Cardiac septum (tissue), 1 donor: ENCODE data around the gene MAEA. TPM values are rescaled to one million over a fixed set of nuclear protein-coding genes. Genes with fewer than 3 reads are reported as not detected.
"Not testable (repeated sequence)": the region's sequence is repeated elsewhere in the genome, so short reads cannot be mapped to it uniquely, and the experiment has no call there.

Source experiments
- DNase-seq: peaks from one replicate; pipeline ENCODE4 v3.0.0-alpha.2; 2020; ENCODE audit warnings: low spot score
- intact Hi-C: fragments of 100-400 bp; cut with DNase I; formaldehyde crosslinking; loops from one replicate; pipeline ENCODE4 v1.14.0; 2022
- total RNA-seq: library from RNA; stranded (reverse); fragmentation: NEBNext Ultra II Directional; extraction: Animal tissue kit (Norgen Biotek cat#: 25700); gene quantifications from one replicate; pipeline ENCODE4 v1.2.1, GENCODE V29; 2021
- donor health status: DM: no; HTN: no; CAD: no.

The MAEA gene
- total RNA-seq, 1 donor from 2014 or later: 55.2 TPM

DNA sequence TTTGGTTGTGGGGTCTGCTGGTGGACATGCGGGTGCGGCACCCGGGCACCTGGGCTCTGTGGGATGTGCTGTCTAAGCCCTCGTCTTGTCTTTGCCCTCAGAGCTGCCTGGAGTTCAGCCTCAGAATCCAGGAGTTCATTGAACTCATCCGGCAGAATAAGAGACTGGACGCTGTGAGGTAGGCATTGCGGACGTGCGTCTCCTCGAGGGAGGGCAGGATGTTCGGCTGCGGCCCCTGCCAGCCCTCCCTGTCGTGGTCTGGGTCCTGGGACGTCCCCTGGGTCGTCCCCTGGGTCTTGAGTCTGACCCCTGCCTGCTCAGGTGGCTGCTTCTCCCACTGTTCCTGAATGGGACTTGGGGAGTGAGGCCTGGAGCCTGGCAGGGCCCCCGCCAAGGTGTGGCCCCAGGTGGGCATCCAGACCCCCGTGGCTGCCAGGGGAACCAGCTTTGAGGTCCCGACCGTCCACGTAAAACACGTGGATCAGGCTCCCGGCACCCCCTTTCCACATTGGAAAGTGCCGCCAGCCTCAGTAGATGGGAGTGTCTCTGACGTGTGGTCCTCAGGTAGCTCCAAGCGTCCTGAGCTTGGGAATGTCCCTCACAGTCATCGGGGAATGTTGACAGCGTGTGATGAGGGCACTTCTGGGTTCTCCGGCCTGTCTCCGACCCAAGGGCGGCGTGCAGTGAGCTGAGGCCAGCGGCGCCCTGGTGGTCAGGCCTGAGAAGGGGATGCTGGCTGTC, 38.0 kb downstream of the MAEA start:
- intact Hi-C loops: no loop called here
- DNase-seq: no peak

DNA sequence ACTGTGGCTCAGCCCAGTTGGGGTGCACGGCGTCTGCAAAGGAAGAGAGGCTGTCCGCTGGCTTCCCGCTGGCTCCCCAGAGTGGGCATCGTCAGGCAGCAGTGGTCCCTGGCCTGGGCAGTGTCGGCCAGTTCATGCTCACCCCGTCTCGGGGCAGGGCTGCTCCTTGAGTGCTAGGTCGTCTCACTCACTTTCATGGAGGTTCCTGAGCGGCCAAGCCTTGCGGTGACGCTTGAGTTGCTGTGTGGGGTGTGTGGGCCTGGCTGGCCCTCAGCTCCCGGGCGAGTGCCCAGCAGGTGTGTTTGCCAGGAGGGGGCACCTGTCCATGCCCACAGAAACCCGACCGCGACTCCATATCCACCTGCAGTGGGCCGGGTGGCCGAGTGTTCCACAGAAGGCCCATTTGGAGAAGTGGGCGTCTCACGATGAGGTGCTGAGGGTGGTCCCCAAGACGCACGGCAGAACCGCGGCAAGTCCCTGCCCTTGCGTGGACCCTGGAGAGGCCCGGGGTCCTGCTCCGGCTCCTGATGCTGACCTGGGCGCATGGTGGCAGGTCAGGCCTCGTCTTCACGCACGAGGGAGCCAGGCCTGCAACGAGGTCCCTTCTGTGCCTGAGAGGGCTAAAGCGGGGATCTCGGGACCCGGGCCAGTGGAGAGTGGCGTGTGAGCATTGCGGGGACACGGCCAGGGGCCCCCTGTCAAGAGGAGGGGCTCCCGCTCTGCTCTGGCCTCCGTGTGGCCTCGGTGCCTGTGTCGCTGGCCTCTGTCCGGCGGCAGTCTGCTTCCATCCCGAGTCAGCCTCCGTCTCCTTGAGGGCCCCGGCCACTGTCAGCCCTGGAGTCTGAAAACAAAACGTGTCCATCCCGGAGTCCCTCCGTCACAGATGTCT, 38.8 kb downstream of the MAEA start:
- intact Hi-C loops: no loop called here
- DNase-seq: no peak

DNA sequence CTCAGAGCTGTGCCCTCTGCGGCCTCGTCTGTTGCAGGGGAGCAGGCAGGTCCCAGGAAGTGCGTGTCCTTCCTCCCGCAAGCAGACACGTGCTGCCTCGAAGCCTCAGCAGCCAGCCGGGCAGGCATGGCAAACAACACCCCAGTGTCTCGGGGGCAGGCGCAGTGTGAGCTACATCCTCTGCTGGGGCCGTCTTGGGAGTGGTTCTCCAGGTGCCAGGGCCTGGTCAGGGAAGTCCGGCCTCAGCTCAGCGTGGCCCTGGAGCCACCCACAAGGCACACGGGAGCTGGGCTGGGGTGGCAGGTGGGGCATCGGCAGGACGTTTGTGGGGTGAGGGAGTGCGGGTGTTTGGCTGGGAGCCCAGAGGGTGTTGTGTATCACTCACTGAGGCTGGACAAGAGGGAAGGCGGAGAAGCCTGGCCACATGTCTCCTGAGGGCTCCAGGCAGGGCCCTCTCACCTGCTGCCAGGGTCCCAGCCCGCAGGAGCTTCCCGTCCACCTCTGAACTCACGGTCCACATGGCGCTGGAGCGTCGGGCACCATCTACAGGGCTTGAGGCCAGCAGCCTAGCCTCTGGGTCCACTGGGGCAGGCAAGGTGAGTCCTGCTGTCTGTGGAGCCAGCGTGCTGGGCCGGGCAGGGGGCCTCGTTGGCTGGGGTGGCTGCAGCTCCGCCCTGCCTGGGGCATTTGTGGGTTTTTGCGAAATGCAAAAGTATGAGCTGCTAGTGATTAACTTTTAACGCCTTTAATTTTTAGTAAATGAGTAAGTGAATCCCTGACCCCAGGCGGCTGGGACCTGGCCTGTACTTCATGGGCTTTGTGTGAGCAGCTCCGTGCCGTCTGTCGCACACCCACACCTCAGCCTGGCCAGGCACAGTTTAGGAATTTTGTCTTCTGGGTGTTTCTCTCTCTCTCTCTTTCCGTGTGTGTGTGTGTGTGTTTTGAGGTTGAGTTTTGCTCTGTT, 40.0 kb downstream of the MAEA start:
- intact Hi-C loops: no loop called here
- DNase-seq: no peak

DNA sequence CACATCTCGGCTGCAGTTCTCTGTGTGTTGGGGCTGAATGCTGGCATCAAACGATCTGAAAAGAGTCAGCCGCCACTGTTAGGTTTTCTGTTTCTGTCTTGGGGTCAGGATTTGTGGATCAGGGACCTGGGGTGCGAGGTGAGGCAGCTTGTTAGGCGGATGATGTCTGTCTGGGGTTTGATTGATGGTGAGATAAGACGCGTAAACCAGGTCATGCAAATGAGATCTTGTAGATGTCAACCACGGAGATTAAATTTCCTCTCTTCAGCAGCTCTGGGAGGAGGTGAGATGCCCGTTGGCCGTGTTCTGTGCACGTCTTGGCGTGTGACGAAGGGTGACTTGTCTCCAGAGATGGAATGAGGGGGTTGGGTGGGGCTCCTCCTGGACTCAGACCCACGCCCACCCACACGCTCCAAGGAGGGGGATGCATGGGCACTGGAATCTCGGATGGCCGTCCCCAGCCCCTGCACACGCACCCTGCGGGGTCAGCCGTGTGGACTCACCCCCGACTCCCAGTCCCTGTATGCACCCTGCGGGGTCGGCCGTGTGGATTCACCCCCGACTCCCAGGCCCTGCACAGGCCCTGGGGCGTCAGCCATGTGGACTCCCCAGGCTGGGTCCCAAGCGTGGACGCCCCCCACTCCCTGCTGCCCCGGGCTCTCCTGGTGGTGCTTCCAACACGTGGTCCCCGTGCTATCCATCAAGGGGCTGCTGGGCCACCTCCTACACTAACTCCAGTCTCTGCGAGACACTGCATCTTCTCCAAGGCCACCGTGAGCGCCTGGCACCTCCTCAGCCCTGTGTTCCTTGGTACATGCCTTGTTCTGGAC, 41.3 kb downstream of the MAEA start:
- no peak for DNase-seq
- intact Hi-C loops: no loop called here

DNA sequence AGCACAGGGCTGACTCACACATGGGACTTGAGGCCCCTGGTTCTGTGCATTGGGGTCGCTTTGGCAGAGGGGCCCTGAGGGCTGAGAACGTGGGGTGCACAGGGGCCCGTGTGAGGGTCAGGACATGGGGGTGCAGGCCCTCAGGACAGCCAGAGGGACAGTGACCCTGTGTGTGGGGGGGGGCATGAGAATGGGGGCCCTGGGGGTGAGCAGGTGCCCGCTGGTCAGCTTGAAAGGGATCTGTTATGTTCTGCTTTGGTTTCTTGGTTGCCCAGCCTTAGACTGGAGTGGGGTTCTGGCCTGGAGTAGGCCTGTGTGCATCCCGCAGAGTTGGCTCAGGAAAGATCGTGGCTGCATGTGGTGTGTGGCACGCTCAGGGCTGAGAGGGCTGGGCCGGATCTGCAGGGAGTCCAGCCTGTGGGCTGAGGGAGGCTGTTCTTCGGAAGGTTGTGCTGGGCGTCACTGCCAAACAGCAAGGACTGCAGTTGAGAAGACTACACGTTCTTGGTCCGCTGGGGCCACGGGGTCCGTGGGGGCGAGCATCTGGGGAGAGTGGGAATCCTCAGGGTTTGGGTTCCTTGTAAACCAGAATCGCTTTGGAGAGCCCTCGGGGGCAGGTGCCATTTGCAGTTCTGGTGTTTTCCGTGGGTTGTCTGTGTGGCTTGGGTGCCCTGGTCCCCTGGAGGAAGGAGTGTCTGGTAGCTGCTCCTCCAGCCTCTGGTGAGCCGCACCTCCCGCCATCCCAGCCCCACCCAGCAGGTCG, 42.1 kb downstream of the MAEA start:
- intact Hi-C loops: no loop called here
- no peak for DNase-seq

DNA sequence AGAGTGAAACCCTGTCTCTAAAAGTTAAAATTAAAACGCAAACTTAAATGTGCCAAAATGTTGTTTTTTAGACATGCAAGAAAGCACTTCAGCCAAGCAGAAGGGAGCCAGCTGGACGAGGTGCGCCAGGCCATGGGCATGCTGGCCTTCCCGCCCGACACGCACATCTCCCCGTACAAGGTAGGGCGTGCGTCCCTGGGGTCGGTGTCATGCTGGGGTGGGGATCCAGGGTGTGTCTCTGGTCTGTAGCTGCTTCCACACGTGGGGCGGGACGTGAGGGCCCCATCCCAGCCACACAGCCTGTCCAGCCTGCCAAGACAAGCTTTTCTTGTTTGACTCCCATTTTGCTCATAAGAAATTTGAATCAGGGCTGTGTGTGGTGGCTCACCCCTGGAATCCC, 43.0 kb downstream of the MAEA start:
- DNase-seq: no peak

DNA sequence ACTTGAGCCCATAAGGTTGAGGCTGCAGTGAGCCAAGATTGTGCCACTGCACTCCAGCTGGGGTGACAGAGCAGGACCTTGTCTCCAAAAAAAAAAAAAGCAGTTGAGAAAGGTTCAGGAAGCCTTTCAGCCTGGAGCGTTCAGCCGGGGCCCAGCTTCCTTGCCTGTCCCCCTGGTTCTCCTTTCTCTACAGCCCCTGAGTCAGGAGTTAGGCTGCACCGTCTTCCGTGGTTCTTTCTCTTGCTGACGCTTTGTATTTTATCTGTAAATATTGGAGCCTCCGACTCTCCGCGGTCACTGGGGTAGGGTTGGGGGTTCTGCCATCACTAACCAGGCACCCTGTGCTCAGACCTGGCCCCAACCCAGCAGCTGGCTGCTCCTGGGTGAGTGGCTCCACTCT, 43.6 kb downstream of the MAEA start:
- no peak for DNase-seq
- intact Hi-C loops: no loop called here

More for the DNA sequence above, 43.0 kb downstream of the MAEA start:
- intact Hi-C loops: no loop called here

DNA sequence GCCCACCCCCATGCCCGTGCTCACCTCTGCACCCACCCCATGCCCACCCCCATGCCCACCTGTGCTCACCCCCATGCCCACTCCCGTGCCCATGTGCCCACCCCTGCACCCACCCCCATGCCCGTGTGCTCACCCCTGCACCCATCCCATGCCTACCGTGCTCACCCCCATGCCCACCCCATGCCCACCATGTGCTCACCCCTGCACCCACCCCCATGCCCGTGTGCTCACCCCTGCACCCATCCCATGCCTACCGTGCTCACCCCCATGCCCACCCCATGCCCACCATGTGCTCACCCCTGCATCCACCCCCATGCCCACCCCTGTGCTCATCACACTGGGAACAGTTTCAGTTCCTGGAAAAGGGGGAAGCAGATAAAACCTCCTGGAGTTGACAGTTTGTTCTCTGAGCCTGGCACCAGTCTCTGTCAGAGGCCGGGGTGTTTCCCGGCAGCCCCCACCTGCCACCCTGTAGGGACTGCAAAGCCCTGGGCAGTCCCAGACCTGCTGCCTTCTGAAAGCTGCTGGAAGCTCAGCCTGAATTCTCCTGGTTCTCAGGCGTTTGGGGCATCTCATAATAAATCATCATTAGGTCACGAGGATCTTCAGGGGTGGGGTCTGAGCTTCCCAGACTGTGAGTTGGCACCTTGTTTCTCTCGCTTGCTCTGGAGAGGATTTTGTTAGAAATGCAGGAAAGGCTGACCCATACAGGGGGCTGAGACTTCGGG, 44.3 kb downstream of the MAEA start:
- intact Hi-C loops, DNase-seq: not testable (repeated sequence)

DNA sequence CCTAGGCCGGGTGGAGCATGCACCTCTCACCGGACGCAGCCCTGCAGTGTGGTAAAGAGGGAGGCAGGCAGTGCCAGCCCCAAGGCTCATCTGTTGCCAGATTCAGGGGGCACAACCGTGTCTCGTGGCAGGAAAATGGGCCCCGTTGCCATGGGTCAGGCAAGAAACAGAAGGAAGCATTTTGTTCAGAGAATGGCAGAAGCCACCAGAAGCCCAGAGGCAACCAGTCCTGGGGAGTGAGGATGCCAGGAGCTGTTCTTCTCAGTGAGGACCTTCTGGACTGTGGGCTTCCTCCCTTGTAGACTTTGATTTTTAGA, 44.8 kb downstream of the MAEA start:
- intact Hi-C loops: no loop called here
- no peak for DNase-seq

DNA sequence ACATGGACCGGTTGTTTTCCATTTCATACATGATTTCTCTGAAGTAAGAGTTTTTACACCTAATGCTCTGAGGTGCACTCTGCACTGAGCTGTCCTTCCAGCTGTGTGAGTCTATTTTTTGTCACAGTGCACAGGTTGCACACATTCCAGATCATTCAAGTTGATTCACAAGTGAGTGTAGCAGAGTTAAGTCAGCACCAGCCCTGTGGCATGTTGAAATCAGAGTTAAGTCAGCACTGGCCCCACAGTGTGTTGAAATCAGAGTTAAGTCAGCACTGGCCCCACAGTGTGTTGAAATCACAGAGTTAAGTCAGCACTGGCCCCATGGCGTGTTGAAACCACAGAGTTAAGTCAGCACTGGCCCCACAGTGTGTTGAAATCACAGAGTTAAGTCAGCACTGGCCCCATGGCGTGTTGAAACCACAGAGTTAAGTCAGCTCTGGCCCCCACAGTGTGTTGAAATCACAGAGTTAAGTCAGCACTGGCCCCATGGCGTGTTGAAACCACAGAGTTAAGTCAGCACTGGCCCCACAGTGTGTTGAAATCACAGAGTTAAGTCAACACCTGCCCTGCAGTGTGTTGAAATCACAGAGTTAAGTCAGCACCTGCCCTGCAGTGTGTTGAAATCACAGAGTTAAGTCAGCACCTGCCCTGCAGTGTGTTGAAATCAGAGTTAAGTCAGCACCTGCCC, 45.6 kb downstream of the MAEA start:
- intact Hi-C loops, DNase-seq: not testable (repeated sequence)

DNA sequence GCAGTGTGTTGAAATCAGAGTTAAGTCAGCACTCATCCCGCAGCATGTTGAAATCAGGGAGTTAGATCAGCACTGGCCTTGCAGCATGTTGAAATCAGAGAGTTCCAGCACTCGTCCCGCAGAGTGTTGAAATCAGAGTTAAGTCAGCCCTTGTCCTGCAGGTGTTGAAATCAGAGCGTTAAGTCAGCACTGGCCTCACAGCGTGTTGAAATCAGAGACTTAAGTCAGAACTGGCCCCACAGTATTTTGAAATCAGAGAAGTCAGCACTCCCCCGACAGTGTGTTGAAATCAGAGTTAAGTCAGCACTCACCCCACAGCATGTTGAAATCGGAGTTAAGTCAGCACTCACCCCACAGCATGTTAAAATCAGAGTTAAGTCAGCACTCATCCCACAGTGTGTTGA, 46.4 kb downstream of the MAEA start:
- DNase-seq: no peak
- intact Hi-C loops: no loop called here

DNA sequence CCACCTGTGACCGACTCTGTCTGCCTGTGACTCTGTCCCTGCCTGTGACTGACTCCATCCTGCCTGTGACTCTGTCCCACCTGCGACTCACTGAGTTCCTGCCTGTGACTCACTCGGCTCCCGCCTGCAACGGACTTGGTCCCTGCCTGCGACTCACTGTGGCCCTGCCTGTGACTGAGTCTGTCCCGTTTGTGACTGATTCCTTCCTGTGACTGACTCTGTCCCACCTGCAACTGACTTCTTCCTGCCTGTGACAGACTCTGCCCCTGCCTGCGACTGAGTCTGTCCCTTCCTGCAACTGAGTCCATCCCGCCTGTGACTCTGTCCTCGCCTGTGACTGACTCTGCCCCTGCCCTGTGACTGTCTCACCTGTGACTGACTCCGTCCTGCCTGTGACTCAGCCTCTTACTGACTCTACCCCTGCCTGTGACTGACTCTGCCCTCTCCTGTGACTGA, 47.7 kb downstream of the MAEA start:
- intact Hi-C loops: no loop called here
- no peak for DNase-seq

DNA sequence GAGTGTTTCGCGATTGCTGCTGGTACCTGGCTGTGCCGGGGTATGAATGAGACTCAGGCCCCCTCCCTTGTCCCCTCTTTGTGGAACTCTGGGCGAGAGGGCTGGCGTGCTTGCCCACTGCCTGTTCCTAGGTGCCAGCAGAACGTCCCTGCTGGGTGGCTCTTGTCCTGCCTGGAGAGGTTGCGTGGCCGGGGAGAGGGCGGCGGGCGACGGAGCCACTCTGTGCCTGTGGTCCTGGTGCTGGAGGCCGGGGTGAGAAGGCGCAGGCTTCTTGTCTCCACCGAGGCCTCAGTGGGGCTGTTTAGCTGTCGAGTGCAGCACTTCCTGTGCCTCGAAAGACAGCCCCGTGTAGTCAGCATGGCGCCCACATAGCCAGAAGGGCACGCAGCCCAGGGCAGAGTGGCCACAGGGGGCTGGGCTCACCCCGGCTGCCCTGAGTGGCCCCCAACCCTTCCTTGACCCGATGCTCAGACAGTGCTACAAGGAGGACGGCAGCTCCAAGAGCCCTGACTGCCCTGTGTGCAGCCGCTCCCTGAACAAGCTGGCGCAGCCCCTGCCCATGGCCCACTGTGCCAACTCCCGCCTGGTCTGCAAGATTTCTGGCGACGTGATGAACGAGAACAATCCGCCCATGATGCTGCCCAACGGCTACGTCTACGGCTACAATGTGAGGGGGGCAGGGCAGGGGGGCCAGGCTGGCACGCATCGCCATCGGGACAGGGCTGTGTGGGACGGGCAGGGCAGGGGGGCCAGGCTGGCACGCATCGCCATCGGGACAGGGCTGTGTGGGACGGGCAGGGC, 48.5 kb downstream of the MAEA start:
- intact Hi-C loops: no loop called here
- DNase-seq: no peak

DNA sequence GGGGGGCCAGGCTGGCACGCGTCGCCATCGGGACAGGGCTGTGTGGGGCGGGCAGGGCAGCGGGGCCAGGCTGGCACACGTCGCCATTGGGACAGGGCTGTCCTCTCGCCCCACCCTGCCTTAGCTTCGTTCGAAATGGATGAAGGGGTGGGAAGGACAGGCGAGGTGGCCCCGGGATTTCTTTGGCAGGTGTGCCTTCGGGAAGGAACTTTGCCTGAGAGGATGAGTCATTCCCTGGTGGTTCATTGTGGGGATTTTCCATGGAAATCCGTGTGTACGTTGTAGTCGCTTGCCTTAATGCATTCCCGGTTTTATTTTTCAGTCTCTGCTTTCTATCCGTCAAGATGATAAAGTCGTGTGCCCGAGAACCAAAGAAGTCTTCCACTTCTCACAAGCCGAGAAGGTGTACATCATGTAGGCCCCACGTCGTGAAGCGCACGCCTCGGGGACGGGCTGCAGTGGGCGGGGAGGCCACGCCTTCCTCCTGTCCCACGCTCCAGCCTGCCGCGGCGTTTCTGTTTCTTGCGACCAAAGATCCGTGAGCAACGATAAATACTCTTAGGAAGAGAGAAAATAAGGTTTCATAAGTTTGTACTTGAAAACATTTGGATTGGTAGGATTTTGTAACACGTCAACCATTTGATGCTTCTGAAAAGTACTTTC, 49.2 kb downstream of the MAEA start:
- DNase-seq: no peak
- intact Hi-C loops: no loop called here

DNA sequence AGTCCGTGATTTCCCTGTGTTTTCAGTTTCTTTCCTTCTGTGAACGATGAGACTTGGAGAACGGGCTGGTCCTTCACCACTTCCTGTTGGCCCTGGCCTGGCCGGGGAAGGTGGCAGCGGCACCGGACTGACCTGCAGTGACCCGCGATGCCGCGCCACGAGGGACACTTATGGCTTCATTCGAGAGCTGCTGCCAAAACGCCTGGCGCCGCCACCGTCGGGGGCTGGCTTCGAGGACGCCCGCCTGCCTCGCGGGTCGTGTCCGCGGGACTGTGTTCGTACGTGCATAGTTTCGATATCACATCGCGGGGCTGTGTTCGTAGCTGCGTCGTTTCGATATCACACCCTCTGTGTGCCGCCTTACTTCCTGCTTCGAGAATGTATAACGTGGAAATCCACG, 49.8 kb downstream of the MAEA start:
- DNase-seq: no peak
- intact Hi-C loops: no loop called here
